Endothelial cell (in vitro differentiated cells): ENCODE data around the gene SREBF1. TPM values are rescaled to one million over a fixed set of nuclear protein-coding genes. Genes with fewer than 3 reads are reported as not detected.

Experiments
- DNase-seq: peaks from one replicate; pipeline ENCODE4 v3.0.0; 2021; ENCODE audit warnings: low spot score
- H3K27ac Mint-ChIP-seq: one replicate; pipeline ENCODE4 v1.8.0; 2021; ENCODE audit warnings: mixed read lengths, inconsistent platforms; ENCODE audit not compliant: unreplicated experiment
- H3K27me3 Mint-ChIP-seq: one replicate; pipeline ENCODE4 v1.8.0; 2021; ENCODE audit warnings: mild to moderate bottlenecking, moderate library complexity, mixed read lengths, inconsistent platforms; ENCODE audit not compliant: unreplicated experiment
- H3K36me3 Mint-ChIP-seq: one replicate; pipeline ENCODE4 v1.8.0; 2021; ENCODE audit warnings: mild to moderate bottlenecking, low read depth, mixed read lengths, inconsistent platforms; ENCODE audit not compliant: unreplicated experiment
- H3K4me1 Mint-ChIP-seq: one replicate; pipeline ENCODE4 v1.8.0; 2021; ENCODE audit warnings: mild to moderate bottlenecking, mixed read lengths, inconsistent platforms; ENCODE audit not compliant: unreplicated experiment
- H3K4me3 Mint-ChIP-seq: one replicate; pipeline ENCODE4 v1.8.0; 2021; ENCODE audit warnings: mild to moderate bottlenecking, mixed read lengths, inconsistent platforms; ENCODE audit not compliant: unreplicated experiment
- H3K9me3 Mint-ChIP-seq: one replicate; pipeline ENCODE4 v1.8.0; 2021; ENCODE audit warnings: mixed read lengths, inconsistent platforms; ENCODE audit not compliant: unreplicated experiment
- total RNA-seq: library from RNA; stranded (reverse); fragmentation: NEBNext Ultra II Directional; extraction: Animal tissue kit (Norgen Biotek cat#: 25700); gene quantifications from one replicate; pipeline ENCODE4 v1.2.1, GENCODE V29; 2021; ENCODE audit not compliant: unreplicated experiment
- TF ChIP-seq, protein P1 (sequence below): fragments of 200-600 bp; sonication (generic); IDR thresholded peaks from one replicate; pipeline ENCODE4 v1.5.0; 2021; ENCODE audit warnings: antibody characterized with exemption; ENCODE audit not compliant: unreplicated experiment

Gene SREBF1
- total RNA-seq, 1 donor from 2014 or later = 146 TPM

GRCh38 chr17:17882082-17882581 is 45.3 kb upstream of the SREBF1 start:
- Mint-ChIP-seq H3K27ac (no peak overlapping the region), H3K36me3 (peaks cover 19% of the 10 kb centered on the region), H3K4me3 (no peak overlapping the region), H3K4me1 (peaks cover 25% of the 10 kb centered on the region), H3K27me3 (peaks cover 9% of the 10 kb centered on the region), H3K9me3 (no peaks in the 10 kb centered on the region)
- DNase-seq = no peak
- TF ChIP-seq, protein P1, sequence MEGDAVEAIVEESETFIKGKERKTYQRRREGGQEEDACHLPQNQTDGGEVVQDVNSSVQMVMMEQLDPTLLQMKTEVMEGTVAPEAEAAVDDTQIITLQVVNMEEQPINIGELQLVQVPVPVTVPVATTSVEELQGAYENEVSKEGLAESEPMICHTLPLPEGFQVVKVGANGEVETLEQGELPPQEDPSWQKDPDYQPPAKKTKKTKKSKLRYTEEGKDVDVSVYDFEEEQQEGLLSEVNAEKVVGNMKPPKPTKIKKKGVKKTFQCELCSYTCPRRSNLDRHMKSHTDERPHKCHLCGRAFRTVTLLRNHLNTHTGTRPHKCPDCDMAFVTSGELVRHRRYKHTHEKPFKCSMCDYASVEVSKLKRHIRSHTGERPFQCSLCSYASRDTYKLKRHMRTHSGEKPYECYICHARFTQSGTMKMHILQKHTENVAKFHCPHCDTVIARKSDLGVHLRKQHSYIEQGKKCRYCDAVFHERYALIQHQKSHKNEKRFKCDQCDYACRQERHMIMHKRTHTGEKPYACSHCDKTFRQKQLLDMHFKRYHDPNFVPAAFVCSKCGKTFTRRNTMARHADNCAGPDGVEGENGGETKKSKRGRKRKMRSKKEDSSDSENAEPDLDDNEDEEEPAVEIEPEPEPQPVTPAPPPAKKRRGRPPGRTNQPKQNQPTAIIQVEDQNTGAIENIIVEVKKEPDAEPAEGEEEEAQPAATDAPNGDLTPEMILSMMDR = no peak

DNA sequence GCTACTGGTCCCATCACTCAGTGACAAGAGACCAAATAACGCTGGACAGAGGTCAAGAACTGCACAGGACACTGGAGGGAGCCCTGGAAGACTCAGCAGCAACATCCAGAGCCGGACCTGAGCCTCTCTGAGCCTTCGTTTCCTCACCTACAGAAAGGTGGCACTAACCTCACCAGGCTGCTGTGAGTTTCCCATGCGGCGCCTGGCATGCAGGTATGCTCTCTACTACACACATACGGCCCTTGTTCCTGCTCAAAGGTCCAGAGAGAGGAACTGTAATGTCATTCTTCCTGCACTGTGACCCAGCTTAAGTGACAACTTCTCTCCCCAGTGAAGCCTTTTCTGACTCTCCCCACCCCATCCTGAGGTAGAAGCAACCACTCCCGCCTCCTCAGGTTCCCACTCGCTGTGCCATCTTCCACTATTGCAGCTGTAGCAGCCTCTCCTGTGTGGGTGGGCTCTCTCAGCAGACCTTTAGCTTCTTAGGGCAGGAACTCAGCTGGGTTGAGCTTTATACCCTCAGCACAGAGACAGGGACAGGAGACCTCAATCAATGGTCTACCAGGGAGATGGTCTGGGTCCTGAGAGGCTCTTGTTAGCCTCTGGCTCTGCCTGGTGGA is 43.9 kb upstream of the SREBF1 start:
- H3K27ac Mint-ChIP-seq = no peak overlapping the region
- peaks cover 28% of the 10 kb centered on the region for H3K4me1 Mint-ChIP-seq
- peaks cover 9% of the 10 kb centered on the region for H3K27me3 Mint-ChIP-seq
- H3K4me3 Mint-ChIP-seq = no peak overlapping the region
- TF ChIP-seq, protein P1 = no peak
- DNase-seq = no peak
- H3K9me3 Mint-ChIP-seq = no peaks in the 10 kb centered on the region
- H3K36me3 Mint-ChIP-seq = peaks cover 33% of the 10 kb centered on the region

DNA sequence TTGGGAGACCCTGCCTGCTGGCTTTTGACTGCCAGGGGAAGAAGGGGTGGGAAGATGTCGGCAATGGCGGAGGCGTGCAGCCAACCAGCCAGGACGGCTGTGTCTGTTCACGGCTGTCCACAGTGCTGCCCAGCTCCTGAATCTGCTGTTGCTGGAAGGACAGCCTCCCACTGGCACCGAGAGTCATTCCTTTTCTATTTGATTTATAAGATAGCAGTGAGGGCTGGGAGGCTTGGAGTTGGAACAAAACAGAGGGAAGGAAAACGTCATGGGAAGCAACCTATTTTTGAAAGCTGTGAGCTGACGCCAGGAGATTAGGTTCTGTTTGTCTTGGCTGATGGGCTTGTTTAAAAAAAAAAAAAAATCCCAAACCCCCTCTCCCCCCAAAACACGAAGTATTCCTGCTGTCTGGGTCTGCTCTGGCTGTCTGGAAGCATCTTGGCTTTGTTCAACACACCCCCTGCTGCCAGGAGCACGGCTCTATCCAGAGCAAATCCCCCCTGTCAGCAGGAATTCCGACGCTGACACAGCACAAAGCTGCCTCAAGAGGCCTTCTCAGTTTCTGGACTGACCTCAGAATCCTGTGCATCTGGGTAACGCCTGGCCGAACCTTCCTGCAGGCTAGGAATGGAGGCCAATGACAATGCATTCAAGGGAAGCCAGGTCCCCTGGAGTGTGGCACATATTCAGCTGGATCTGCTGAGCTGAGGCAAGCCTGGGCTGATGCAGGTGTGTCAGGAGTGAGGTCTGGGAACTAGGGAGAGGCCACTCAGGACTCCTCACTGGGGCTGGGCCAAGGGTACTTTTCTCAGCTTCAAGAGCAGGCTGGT is 41.0 kb upstream of the SREBF1 start:
- TF ChIP-seq, protein P1 = no peak
- Mint-ChIP-seq H3K4me1 (peaks cover 34% of the 10 kb centered on the region), H3K27me3 (peaks cover 8% of the 10 kb centered on the region), H3K9me3 (no peaks in the 10 kb centered on the region), H3K27ac (peak overlapping the region; percentile 42), H3K36me3 (peaks cover 38% of the 10 kb centered on the region), H3K4me3 (no peak overlapping the region)
- DNase-seq = no peak

DNA sequence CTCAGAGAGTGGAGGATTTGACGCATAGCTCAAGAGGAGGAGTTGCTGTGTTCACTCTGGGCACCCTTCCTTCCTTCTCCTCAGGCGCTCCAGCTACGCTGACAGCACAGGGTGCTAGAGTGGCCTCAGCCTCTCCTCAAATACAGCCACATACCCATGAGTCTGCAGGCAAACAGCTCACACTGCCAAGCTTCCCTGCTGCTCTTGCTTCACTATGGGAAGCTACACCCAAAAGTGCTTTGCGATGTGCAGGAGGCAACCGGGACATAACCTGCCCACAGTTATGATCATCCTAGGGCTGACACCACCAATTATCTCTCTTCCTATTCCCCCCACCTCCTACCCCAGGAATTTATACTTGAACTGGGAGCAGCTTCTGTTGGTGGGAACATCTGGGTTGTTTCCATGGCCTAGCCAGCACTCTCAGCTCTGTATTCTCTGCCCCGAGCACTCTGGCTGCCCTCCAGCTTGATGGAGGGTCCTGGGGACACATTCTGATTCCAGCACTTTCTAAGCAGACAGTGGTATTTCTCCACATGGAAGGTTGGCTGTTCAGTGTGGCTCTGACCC is 40.3 kb upstream of the SREBF1 start:
- Mint-ChIP-seq H3K27me3 (peaks cover 8% of the 10 kb centered on the region), H3K27ac (peak overlapping the region; percentile 42)

More for the DNA sequence above, 40.3 kb upstream of the SREBF1 start:
- DNase-seq = no peak
- Mint-ChIP-seq H3K4me1 (peaks cover 35% of the 10 kb centered on the region), H3K4me3 (no peak overlapping the region), H3K9me3 (no peaks in the 10 kb centered on the region), H3K36me3 (peaks cover 38% of the 10 kb centered on the region)
- TF ChIP-seq, protein P1 = no peak
